GM18520 (cell line): ENCODE data around the gene CORO7.

Experiments used
- ATAC-seq: cut with Tn5 transposase; IDR thresholded peaks from one replicate; pipeline ENCODE4 v1.9.1; 2021; ENCODE audit not compliant: unreplicated experiment

The CORO7 gene

GRCh38 chr16:4373356-4373908, 43.0 kb downstream of the CORO7 start:
- ATAC-seq, result no peak

DNA sequence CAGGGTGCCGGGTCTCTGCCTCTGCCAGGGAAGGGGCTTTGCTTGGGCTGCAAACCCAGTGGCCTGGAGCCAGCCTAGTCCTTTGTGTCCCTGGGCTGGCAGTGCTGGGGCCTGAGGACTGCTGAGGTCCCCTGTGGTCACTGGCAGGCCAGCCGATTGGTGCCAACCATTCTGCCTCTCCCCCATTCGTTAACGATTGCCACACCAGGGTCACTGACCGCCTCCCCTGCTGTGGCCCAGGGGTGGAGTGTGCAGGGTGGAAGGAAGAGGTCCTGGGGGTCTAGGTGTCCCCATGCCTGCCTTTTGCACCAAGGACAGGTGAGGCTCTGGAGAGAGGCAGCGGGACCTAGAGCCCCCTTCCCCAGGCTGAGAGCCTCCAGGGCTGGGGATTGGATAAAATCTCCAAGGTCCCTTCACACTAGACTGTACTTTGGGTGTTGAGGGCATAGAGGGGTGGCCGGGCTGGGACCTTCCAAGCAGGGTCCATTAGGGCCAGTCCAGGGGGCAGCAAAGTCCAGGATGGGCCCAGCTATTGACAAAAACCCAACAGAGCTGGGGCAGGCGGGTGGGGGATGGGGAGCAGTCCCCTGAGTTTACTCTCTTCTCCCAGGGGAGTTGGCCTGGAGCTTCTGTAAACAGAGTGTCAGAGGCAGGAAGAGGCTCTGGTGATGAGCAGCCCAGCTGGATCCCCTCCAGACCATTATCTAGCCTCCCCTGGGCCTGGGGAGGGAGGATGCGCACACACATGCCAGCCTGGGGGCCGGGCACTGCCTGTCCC, 43.6 kb downstream of the CORO7 start:
- ATAC-seq, result no peak

DNA sequence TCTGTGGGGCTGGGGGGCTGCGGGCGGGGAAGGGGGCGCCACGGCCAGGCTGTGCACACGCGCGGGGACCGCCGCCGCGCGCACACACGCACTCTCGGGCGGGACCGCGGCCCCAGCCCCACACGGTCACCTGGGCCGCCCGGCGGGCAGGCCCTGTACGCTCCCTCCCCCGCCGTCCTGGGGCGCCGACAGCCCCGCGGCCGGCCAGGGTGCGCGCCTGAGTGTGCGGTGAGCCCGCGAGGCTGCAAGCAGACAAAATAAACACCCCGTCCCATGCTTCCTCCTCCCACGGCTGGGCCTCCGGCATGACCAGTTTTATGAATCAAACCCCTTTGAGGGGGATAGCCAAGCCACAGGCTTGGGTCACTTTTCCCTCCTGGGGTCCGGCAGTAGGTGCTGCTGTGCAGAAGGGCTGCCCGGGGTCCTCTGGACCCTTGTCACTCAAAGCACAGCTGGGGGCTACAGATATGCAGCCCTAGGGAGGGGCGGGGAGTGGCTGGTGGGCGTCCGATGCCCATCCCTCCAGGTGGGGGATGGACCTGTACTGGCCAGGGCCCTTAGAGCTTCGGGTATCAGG, 44.3 kb downstream of the CORO7 start:
- ATAC-seq, result no peak

DNA sequence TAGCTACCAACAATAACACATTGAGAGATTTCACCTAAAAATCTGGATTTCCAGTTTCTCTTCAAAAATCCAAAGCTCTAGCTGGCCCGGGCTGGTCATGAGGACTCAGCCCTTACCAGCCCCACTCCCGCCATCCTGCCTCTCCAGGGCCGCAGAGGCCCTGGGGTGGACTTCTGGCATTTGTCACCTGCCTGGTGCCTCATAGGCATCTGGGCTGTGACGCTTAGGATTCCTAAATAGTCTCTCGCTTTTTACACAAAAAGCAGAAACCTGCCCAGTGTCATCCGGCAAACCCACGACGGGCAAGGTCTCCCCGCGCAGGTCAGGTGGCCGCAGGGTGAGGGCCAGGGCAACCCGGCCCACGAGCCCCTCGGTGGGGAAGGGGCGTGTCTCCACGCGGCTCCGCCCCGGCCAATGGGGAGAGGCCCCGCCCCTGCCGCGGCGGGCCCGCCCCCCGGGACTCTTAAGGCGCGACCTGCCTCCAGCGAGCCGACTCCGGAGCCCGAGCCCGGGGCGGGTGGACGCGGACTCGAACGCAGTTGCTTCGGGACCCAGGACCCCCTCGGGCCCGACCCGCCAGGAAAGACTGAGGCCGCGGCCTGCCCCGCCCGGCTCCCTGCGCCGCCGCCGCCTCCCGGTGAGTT, 44.9 kb downstream of the CORO7 start, which contains the start of gene VASN:
VASN (plus strand) TSS at position 492 of the 644 bp plus-strand sequence. CDS start 9,030 bp downstream, outside the sequence.
- no peak for ATAC-seq

- no peak for ATAC-seq
Measured at GRCh38 chr16:4370570-4371356, 45.6 kb downstream of the CORO7 start.

- no peak for ATAC-seq
Measured at GRCh38 chr16:4370151-4370550, 46.2 kb downstream of the CORO7 start.

GRCh38 chr16:4369007-4369733, 47.2 kb downstream of the CORO7 start:
- ATAC-seq, result no peak

DNA sequence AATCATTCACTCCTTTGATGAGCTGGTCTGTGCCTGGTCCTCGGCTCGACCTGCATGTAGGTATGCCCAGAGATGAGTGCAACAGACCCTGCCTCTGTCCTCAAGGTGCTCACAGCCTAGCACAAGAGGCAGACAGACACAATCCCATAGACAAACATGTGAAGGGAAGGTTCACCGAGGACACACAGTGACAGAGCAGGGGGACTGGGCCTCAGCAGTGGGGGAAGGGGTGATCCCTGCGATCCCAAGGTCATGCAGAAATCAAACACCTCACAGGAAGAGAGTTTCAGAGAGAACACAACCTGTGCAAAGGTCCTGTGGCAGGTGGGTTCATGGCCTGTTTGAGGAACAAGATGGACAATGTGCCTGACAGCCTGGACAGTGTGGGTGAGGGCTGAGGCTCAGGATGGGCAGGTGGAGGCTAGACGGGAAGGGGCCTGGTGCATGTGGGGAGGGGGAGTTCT, 49.0 kb downstream of the CORO7 start:
- no peak for ATAC-seq

GRCh38 chr16:4366016-4366415, 50.4 kb downstream of the CORO7 start:
- no peak for ATAC-seq

- no peak for ATAC-seq
Measured at GRCh38 chr16:4365615-4366014, 50.8 kb downstream of the CORO7 start.

DNA sequence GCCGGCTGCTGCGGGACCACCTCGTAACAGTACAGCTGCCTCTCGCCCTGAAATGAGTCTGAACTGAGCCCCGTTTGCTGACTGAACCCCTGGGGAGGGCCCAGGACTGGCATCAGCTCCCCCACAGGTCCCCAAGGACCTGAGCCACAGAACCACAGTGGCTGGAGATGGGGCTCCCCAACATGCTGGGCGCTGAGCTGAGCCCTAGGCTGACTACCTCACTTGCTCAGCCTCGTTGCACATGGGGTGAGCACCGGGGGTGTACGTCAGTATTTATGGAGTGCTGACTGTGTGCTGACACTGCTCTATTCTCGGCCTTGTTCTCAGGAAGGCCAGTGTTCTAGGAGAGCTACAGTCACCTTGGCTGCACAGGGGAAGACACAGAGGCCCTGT, 51.4 kb downstream of the CORO7 start:
- peak; percentile 78 for ATAC-seq

GRCh38 chr16:4364196-4365013, 52.0 kb downstream of the CORO7 start:
- ATAC-seq, result no peak

DNA sequence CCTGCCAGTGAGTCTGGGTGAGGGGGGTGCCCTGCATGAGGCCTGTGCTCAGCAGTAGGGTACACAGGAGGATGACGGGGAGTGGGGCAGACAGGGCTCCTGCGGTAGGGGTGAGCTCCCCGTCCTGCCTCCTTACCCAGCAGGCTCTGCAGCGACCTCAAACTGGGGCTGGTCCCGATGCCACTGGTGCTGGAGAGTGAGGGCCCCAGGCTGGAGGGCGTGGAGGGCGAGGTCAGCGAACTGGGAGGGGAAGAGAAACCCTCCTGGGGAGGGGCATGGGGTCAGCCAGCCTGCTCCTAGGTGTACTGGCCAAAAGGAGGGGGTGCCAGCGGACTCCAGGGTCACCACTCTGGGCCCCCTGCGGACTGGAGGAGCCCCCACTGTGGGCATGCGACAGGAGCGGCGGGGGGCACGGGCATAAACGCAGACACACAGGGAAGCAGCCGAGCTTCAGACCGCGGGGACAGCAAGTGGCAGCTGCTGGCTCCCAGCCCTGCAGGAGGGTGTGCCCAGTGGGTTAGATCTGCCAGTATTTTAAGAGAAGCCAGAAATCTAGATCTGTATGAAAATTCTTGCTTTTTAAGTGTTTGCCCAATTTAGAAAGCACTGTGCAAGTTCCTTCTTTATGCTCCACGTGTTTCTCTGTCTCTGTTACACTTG, 53.8 kb downstream of the CORO7 start:
- no peak for ATAC-seq

DNA sequence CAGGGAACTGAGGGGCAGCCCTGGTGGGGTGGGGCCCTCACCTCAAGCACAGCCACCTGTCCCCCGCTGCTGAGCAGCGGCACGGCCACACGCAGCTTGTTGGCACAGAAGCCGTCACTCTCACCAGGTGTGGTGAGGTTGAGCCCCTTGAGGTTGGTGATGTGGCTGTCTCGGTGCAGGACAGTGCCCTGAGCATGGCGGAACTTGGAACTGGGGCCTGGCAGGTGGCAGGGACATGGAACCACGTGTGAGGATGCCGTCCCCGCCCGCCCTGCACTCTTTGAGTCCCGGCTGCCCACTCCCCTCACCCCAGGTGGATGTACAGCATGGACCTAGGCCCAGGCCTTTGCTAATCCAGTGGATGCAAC, 54.5 kb downstream of the CORO7 start:
- ATAC-seq, result no peak

DNA sequence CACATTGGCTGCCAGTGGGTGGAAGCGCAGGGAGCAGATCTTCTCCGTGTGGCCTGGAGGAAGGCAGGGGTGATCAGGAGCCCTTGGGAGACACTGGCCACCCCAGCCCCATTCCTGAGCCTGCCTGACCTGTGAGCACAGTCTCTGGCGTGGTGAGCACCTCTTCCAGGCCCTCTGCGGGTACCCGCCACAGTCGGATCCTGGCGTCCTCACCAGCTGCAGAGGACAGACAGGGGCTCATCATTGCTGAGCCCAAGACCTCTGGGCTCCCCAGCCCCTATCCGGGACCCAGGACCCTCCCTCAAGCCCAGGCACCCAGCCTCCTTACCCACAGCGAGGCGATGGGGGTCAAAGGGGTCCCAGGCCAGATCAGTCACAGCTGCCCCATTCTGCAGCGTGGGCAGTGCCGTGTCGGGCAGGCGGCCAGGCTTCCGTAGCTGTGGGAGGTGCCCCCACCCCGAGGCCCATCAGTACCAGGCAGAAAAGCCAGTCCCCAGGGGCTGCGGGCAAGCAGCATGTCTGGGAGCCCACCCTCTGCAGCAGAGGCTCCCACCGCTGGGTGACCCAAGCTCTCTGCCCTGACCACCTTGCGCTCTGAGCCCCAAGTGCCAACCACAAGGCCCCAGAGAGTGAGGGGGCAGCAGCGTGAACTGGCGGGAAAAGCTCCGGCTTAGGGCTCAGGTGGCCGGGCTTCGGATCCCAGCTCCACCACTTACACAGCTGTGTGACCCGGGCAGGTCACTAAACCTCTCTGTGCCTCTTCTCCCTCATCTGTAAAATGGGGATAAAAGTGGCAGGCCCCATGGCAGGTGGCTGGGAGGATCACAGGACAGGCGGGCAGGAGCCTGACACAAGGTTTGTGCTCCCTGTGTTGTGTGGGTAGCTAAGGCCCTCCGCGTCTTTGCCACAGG, 55.1 kb downstream of the CORO7 start:
- no peak for ATAC-seq

DNA sequence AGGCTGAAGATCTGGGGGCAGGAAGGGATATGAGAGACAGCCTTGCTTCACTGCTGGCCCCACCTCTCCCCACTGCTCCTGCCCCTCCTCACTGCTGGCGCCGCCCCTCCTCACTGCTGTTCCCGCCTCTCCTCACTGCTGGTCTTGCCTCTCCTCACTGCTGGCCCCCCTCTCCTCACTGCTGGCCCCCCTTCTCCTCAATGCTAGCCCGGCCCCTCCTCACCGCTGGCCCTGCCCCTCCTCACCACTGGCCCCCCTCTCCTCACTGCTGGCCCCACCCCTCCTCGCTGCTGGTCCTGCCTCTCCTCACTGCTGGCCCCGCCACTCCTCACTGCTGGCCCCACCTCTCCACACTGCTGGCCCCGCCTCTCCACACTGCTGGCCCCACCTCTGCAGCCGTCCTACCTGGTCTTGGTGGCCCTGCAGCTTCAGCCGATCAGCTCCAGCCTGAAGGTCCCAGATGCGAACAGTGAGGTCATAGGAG, 55.8 kb downstream of the CORO7 start:
- no peak for ATAC-seq

GRCh38 chr16:4359914-4360313, 56.5 kb downstream of the CORO7 start:
- no peak for ATAC-seq
